Body of pancreas (tissue), 4 donors: Measurements from ENCODE around the gene TNRC6C. TPM values are rescaled to one million over a fixed set of nuclear protein-coding genes. Genes with fewer than 3 reads are reported as not detected.

Experiments used
- ATAC-seq: fragments of 150-250 bp; one replicate; pipeline ENCODE4 v1.9.1; 2016
- DNase-seq, 4 donors: peaks; one replicate each; pipeline ENCODE4 v3.0.0-alpha.2; 2019
- H3K27ac ChIP-seq, 4 donors: fragments of 200-600 bp; sonication (generic); 1 replicate in 3 of 4; 2 replicates in 1 of 4; pipeline versions ENCODE4 v1.5.1 to v1.6.1; 2016 to 2019; ENCODE audit warnings: mild to moderate bottlenecking in 1 of 4, mixed read lengths in 1 of 4, moderate library complexity in 1 of 4
- H3K27me3 ChIP-seq, 2 donors: fragments of 200-600 bp; sonication (generic); one replicate each; pipeline ENCODE4 v1.6.0; 2016; ENCODE audit warnings: mild to moderate bottlenecking in 1 of 2
- H3K36me3 ChIP-seq, 2 donors: fragments of 200-600 bp; sonication (generic); replicated peaks in 1 of 2; 2 replicates each; pipeline ENCODE4 v1.5.1; 2016; ENCODE audit warnings: low read depth in 2 of 2; ENCODE audit not compliant: insufficient read depth in 1 of 2
- H3K4me1 ChIP-seq: fragments of 200-600 bp; sonication (generic); one replicate; pipeline ENCODE4 v1.6.0; 2016
- H3K4me3 ChIP-seq, 2 donors: fragments of 200-600 bp; sonication (generic); 1 replicate in 1 of 2; 2 replicates in 1 of 2; pipeline ENCODE4 v1.5.1; 2016 to 2019
- H3K9me3 ChIP-seq, 3 donors: fragments of 200-600 bp; sonication (generic); 1 replicate in 2 of 3; 2 replicates in 1 of 3; pipeline ENCODE4 v1.5.1; 2016
- POLR2A ChIP-seq, 3 donors: fragments of 450-650 bp; IDR thresholded peaks; one replicate each; pipeline ENCODE4 v1.6.1; 2016; ENCODE audit warnings: antibody characterized with exemption in 3 of 3, mild to moderate bottlenecking in 2 of 3
- WGBS, 2 donors: methylation state at CpG; one replicate each; pipeline ENCODE4 v1.1.5; 2017; 5-methylcytosine and 5-hydroxymethylcytosine counted together
- intact Hi-C: fragments of 100-400 bp; cut with DNase I; formaldehyde crosslinking; loops from one replicate; pipeline ENCODE4 v1.15.1; 2023
- total RNA-seq, 2 donors: library from RNA; depleted of rRNA; stranded (reverse); fragments of >200 nt; gene quantifications; one replicate each; pipeline ENCODE4 v1.1.0, GENCODE V29; 2016
- TF ChIP-seq, protein P1 (sequence below), 7 experiments: fragments of 450-650 bp in 4 of 7; fragments of 200-600 bp in 3 of 7; sonication (generic) in 3 of 7; IDR thresholded peaks; one replicate each; pipeline ENCODE4 v1.5.1; 2016 to 2019; ENCODE audit warnings: antibody characterized with exemption in 7 of 7

Gene TNRC6C
- total RNA-seq, 2 donors from 2014 or later: 4.9 to 13.5 TPM

- peaks cover 0 to 25% of the 10 kb centered on the region in 2 donors for H3K36me3 ChIP-seq
- no peak for TF ChIP-seq POLR2A (IDR thresholded peaks at IDR 0.05)
- TF ChIP-seq, protein P1, sequence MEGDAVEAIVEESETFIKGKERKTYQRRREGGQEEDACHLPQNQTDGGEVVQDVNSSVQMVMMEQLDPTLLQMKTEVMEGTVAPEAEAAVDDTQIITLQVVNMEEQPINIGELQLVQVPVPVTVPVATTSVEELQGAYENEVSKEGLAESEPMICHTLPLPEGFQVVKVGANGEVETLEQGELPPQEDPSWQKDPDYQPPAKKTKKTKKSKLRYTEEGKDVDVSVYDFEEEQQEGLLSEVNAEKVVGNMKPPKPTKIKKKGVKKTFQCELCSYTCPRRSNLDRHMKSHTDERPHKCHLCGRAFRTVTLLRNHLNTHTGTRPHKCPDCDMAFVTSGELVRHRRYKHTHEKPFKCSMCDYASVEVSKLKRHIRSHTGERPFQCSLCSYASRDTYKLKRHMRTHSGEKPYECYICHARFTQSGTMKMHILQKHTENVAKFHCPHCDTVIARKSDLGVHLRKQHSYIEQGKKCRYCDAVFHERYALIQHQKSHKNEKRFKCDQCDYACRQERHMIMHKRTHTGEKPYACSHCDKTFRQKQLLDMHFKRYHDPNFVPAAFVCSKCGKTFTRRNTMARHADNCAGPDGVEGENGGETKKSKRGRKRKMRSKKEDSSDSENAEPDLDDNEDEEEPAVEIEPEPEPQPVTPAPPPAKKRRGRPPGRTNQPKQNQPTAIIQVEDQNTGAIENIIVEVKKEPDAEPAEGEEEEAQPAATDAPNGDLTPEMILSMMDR (IDR thresholded peaks at IDR 0.05): no peak
- no peaks in the 10 kb centered on the region for H3K9me3 ChIP-seq
- intact Hi-C loops: no loop called here
- no peak for DNase-seq
- no peak overlapping the region for H3K4me3 ChIP-seq
- H3K27ac ChIP-seq: no peak overlapping the region
- H3K27me3 ChIP-seq: no peaks in the 10 kb centered on the region
- 65 to 79% methylated on average over 7 of the region's 7 CpGs for WGBS, 2 donors
- H3K4me1 ChIP-seq: no peaks in the 10 kb centered on the region
- ATAC-seq: no peak
These were observed 131.2 kb downstream of the TNRC6C start for GRCh38 chr17:78089576-78090281.

DNA sequence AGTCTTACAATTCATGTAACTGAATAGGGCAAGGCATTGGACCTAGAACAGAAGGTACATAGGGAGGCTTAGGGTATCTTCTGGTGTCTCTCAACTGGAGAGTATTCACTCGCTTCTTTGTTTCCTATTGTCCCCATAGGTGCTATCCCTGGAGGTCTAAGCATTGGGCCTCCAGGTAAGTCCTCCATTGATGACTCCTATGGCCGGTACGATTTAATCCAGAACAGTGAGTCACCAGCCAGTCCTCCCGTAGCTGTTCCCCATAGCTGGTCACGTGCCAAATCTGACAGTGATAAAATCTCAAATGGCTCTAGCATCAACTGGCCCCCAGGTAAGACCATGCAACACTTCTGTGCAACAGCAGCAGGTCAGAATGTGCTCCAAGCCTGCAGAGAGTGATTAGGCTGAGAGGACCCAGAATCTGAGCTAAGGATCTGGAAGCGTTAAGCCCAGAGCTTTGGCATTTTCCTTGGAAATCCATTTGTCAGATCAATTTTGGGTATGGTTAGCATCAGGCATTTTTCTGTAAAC, 134.4 kb downstream of the TNRC6C start:
- Histone ChIP-seq H3K27me3 (no peaks in the 10 kb centered on the region), H3K4me3 (no peak overlapping the region), H3K4me1 (no peaks in the 10 kb centered on the region), H3K36me3 (peaks cover 1 to 30% of the 10 kb centered on the region in 2 donors), H3K9me3 (no peaks in the 10 kb centered on the region), H3K27ac (no peak overlapping the region)
- DNase-seq: no peak
- TF ChIP-seq, protein P1 (IDR thresholded peaks at IDR 0.05): no peak
- TF ChIP-seq POLR2A (IDR thresholded peaks at IDR 0.05): no peak
- no peak for ATAC-seq
- 85 to 86% methylated on average over 6 of the region's 6 CpGs for WGBS, 2 donors
- intact Hi-C loops: no loop called here

- TF ChIP-seq POLR2A (IDR thresholded peaks at IDR 0.05): no peak
- TF ChIP-seq, protein P1 (IDR thresholded peaks at IDR 0.05): no peak
- ATAC-seq (no peak), DNase-seq (no peak)
- Histone ChIP-seq H3K9me3 (no peaks in the 10 kb centered on the region), H3K4me1 (no peaks in the 10 kb centered on the region), H3K27me3 (no peaks in the 10 kb centered on the region), H3K36me3 (peaks cover 13 to 39% of the 10 kb centered on the region in 2 donors), H3K4me3 (no peak overlapping the region), H3K27ac (no peak overlapping the region)
- WGBS, 2 donors: 89 to 93% methylated on average over 6 of the region's 6 CpGs
- intact Hi-C loops: no loop called here
These were observed 136.5 kb downstream of the TNRC6C start for GRCh38 chr17:78095035-78095434.

- H3K36me3 ChIP-seq: peaks cover 13 to 38% of the 10 kb centered on the region in 2 donors
- intact Hi-C loops: no loop called here
- no peaks in the 10 kb centered on the region for H3K4me1 ChIP-seq
- H3K9me3 ChIP-seq: no peaks in the 10 kb centered on the region
- H3K27me3 ChIP-seq: no peaks in the 10 kb centered on the region
- whole genome bisulfite sequencing, 2 donors: 86 to 95% methylated on average over 9 of the region's 9 CpGs
- no peak for TF ChIP-seq POLR2A (IDR thresholded peaks at IDR 0.05)
- TF ChIP-seq, protein P1 (IDR thresholded peaks at IDR 0.05): no peak
- no peak for DNase-seq
- no peak for ATAC-seq
- no peak overlapping the region for H3K27ac ChIP-seq
- H3K4me3 ChIP-seq: no peak overlapping the region
These were observed 137.6 kb downstream of the TNRC6C start for GRCh38 chr17:78096093-78096492.

- Histone ChIP-seq H3K36me3 (peaks cover 13 to 22% of the 10 kb centered on the region in 2 donors), H3K4me3 (no peak overlapping the region), H3K4me1 (no peaks in the 10 kb centered on the region), H3K27me3 (no peaks in the 10 kb centered on the region), H3K9me3 (no peaks in the 10 kb centered on the region), H3K27ac (no peak overlapping the region)
- 66 to 79% methylated on average over 5 of the region's 5 CpGs for WGBS, 2 donors
- no peak for ATAC-seq
- no peak for DNase-seq
- intact Hi-C loops: no loop called here
- no peak for TF ChIP-seq POLR2A (IDR thresholded peaks at IDR 0.05)
- TF ChIP-seq, protein P1 (IDR thresholded peaks at IDR 0.05): no peak
These were observed 142.6 kb downstream of the TNRC6C start for GRCh38 chr17:78101112-78101511.
